Raji (cell line): ENCODE data around the gene SMIM33.

ENCODE experiments used
- POLR2A ChIP-seq: IDR thresholded peaks from 2 replicates; pipeline ENCODE4 v1.6.1; 2011; ENCODE audit warnings: low read depth, low read length, control low read depth; ENCODE audit not compliant: insufficient read depth

The SMIM33 gene

GRCh38 chr5:139517683-139518564, 47.1 kb downstream of the SMIM33 start:
- TF ChIP-seq POLR2A: peak; percentile 80
